ENCODE data around the gene ZNF235.
"Not testable (repeated sequence)": the region's sequence is repeated elsewhere in the genome, so short reads cannot be mapped to it uniquely, and the experiment has no call there.

Gene ZNF235

DNA sequence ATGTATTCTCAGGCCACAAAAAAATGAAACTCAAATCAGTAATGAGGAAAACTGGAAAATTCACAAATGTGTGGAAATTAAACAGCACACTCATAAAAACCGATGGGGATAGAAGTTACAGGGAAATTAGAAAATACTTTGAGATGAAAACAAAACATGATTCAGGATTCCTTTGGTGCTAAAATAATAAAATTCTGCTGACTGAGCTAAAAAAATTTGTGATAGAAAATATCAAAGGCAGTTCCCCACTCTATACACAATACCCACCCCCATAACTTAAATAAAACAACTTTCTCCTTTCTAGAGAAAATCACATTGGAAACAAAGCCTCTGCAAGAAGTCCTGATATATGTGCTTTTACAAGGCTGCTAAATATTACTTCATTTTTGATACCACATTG lies 46.7 kb downstream of the ZNF235 start:
- DNase-seq (ENCODE audit: insufficient read length, low spot score), result no peak
- TF ChIP-seq CTCF (IDR thresholded peaks at IDR 0.05; ENCODE audit: insufficient read depth, missing control alignments), result no peak
- no peak for FAIRE-seq

GRCh38 chr19:44255705-44256411 lies 49.0 kb downstream of the ZNF235 start:
- no peak for DNase-seq (ENCODE audit: insufficient read length, low spot score)
- no peak for TF ChIP-seq CTCF (IDR thresholded peaks at IDR 0.05; ENCODE audit: insufficient read depth, missing control alignments)
- no peak for FAIRE-seq

GRCh38 chr19:44254496-44254895 lies 50.3 kb downstream of the ZNF235 start:
- no peak for TF ChIP-seq CTCF (IDR thresholded peaks at IDR 0.05; ENCODE audit: insufficient read depth, missing control alignments)
- DNase-seq (ENCODE audit: insufficient read length, low spot score) (no peak), FAIRE-seq (no peak)

DNA sequence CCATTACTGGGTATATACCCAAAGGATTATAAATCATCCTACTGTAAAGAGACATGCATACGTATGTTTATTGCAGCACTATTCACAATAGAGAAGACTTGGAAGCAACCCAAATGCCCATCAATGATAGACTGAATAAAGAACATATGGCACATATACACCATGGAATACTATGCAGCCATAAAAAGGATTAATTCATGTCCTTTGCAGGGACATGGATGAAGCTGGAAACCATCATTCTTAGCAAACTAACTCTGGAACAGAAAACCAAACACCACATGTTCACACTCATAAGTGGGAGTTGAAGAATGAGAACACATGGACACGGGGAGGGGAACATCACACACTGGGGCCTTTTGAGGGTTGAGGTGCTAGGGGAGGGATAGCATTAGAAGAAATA lies 51.4 kb downstream of the ZNF235 start:
- DNase-seq (ENCODE audit: insufficient read length, low spot score); FAIRE-seq: not testable (repeated sequence)

DNA sequence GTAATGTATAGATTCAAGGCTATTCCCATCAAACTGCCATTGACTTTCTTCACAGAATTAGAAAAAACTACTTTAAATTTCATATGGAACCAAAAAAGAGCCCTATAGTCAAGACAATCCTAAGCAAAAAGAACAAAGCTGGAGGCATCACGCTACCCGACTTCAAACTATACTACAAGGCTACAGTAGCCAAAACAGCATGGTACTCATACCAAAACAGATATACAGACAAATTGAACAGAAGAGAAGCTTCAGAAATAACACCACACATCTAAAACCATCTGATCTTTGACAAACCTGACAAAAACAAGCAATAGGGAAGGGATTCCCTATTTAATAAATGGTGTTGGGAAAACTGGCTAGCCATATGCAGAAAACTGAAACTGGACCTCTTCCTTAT lies 52.5 kb downstream of the ZNF235 start:
- not testable (repeated sequence) for FAIRE-seq; DNase-seq (ENCODE audit: insufficient read length, low spot score)

GRCh38 chr19:44236384-44236783 lies 68.4 kb downstream of the ZNF235 start:
- DNase-seq (ENCODE audit: insufficient read length, low spot score) (no peak), FAIRE-seq (no peak)
- no peak for TF ChIP-seq CTCF (IDR thresholded peaks at IDR 0.05; ENCODE audit: insufficient read depth, missing control alignments)
